K562 (cell line): Measurements from ENCODE around the gene IGF1R.

Source experiments
- CREB3 ChIP-seq: fragments of 450-650 bp; conservative IDR thresholded peaks from 2 replicates; pipeline ENCODE4 v1.6.1; 2016; ENCODE audit warnings: missing genetic modification characterization, low read depth, mild to moderate bottlenecking, missing compliant biosample characterization, moderate library complexity
- STAG1 ChIP-seq: sonication (generic); formaldehyde crosslinking; IDR thresholded peaks from 2 replicates; pipeline ENCODE4 v1.5.0; 2020; ENCODE audit warnings: missing genetic modification reagents, borderline replicate concordance
- TF ChIP-seq, protein P1 (sequence below), 2 experiments: fragments of 150-350 bp in 1 of 2; IDR thresholded peaks; 2 replicates each; pipeline ENCODE4 v1.6.1; 2012 to 2016; ENCODE audit warnings: low read depth in 2 of 2, low read length in 2 of 2, mild to moderate bottlenecking in 1 of 2, moderate library complexity in 1 of 2
- TF ChIP-seq, protein P2 (sequence below), 3 experiments: IDR thresholded peaks in 2 of 3; conservative IDR thresholded peaks in 1 of 3; 2 replicates each; pipeline ENCODE4 v1.5.1; 2011 to 2012; ENCODE audit warnings: low read length in 3 of 3, mild to moderate bottlenecking in 3 of 3, control low read depth in 2 of 3, improper control_type of control experiment in 1 of 3, inconsistent platforms in 1 of 3, low read depth in 1 of 3, mixed read lengths in 1 of 3, moderate library complexity in 1 of 3; ENCODE audit not compliant: insufficient read depth in 2 of 3
- TF ChIP-seq, protein P3 (sequence below): fragments of 200-400 bp; formaldehyde crosslinking; IDR thresholded peaks from 2 replicates; pipeline ENCODE4 v1.6.1; 2017; ENCODE audit warnings: mild to moderate bottlenecking, low read depth, low read length, moderate library complexity

GRCh38 chr15:98705070-98705469 lies 56.7 kb downstream of the IGF1R start:
- TF ChIP-seq, protein P1, sequence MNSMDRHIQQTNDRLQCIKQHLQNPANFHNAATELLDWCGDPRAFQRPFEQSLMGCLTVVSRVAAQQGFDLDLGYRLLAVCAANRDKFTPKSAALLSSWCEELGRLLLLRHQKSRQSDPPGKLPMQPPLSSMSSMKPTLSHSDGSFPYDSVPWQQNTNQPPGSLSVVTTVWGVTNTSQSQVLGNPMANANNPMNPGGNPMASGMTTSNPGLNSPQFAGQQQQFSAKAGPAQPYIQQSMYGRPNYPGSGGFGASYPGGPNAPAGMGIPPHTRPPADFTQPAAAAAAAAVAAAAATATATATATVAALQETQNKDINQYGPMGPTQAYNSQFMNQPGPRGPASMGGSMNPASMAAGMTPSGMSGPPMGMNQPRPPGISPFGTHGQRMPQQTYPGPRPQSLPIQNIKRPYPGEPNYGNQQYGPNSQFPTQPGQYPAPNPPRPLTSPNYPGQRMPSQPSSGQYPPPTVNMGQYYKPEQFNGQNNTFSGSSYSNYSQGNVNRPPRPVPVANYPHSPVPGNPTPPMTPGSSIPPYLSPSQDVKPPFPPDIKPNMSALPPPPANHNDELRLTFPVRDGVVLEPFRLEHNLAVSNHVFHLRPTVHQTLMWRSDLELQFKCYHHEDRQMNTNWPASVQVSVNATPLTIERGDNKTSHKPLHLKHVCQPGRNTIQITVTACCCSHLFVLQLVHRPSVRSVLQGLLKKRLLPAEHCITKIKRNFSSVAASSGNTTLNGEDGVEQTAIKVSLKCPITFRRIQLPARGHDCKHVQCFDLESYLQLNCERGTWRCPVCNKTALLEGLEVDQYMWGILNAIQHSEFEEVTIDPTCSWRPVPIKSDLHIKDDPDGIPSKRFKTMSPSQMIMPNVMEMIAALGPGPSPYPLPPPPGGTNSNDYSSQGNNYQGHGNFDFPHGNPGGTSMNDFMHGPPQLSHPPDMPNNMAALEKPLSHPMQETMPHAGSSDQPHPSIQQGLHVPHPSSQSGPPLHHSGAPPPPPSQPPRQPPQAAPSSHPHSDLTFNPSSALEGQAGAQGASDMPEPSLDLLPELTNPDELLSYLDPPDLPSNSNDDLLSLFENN (IDR thresholded peaks at IDR 0.05; ENCODE audit: low read depth in 2 of 2, low read length in 2 of 2), result no peak
- TF ChIP-seq, protein P2, sequence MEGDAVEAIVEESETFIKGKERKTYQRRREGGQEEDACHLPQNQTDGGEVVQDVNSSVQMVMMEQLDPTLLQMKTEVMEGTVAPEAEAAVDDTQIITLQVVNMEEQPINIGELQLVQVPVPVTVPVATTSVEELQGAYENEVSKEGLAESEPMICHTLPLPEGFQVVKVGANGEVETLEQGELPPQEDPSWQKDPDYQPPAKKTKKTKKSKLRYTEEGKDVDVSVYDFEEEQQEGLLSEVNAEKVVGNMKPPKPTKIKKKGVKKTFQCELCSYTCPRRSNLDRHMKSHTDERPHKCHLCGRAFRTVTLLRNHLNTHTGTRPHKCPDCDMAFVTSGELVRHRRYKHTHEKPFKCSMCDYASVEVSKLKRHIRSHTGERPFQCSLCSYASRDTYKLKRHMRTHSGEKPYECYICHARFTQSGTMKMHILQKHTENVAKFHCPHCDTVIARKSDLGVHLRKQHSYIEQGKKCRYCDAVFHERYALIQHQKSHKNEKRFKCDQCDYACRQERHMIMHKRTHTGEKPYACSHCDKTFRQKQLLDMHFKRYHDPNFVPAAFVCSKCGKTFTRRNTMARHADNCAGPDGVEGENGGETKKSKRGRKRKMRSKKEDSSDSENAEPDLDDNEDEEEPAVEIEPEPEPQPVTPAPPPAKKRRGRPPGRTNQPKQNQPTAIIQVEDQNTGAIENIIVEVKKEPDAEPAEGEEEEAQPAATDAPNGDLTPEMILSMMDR (IDR thresholded peaks at IDR 0.05 in 2 of 3, conservative IDR thresholded peaks at IDR 0.05 in 1 of 3; ENCODE audit: insufficient read depth in 2 of 3, low read depth in 1 of 3, low read length in 3 of 3), result no peak
- TF ChIP-seq CREB3 (no peak), STAG1 (CRISPR knock-in tag) (no peak)
- TF ChIP-seq, protein P3, sequence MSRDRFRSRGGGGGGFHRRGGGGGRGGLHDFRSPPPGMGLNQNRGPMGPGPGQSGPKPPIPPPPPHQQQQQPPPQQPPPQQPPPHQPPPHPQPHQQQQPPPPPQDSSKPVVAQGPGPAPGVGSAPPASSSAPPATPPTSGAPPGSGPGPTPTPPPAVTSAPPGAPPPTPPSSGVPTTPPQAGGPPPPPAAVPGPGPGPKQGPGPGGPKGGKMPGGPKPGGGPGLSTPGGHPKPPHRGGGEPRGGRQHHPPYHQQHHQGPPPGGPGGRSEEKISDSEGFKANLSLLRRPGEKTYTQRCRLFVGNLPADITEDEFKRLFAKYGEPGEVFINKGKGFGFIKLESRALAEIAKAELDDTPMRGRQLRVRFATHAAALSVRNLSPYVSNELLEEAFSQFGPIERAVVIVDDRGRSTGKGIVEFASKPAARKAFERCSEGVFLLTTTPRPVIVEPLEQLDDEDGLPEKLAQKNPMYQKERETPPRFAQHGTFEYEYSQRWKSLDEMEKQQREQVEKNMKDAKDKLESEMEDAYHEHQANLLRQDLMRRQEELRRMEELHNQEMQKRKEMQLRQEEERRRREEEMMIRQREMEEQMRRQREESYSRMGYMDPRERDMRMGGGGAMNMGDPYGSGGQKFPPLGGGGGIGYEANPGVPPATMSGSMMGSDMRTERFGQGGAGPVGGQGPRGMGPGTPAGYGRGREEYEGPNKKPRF, result no peak
